Liver (tissue), 9 donors: ENCODE results near the gene COX6B1. TPM values are rescaled to one million over a fixed set of nuclear protein-coding genes. Genes with fewer than 3 reads are reported as not detected.

ENCODE experiments used
- DNase-seq: peaks from one replicate; pipeline ENCODE4 v3.0.0-alpha.2; 2017; ENCODE audit warnings: low spot score
- H3K27ac ChIP-seq, 2 donors: one replicate each; pipeline ENCODE4 v1.7.0; 2013; ENCODE audit warnings: inconsistent platforms in 2 of 2, low read length in 2 of 2, control low read depth in 1 of 2, low read depth in 1 of 2, mild to moderate bottlenecking in 1 of 2
- H3K27me3 ChIP-seq, 4 donors: one replicate each; pipeline versions ENCODE4 v1.6.1 to v1.7.0; 2013; ENCODE audit warnings: low read length in 3 of 4, inconsistent platforms in 1 of 4, mild to moderate bottlenecking in 1 of 4, moderate library complexity in 1 of 4; ENCODE audit not compliant: control insufficient read depth in 4 of 4, insufficient read depth in 4 of 4
- H3K36me3 ChIP-seq, 4 donors: one replicate each; pipeline versions ENCODE4 v1.6.1 to v1.7.0; 2013; ENCODE audit warnings: low read length in 3 of 4, mild to moderate bottlenecking in 3 of 4, low read depth in 1 of 4, moderate library complexity in 1 of 4; ENCODE audit not compliant: control insufficient read depth in 4 of 4, insufficient read depth in 3 of 4
- H3K4me1 ChIP-seq, 4 donors: one replicate each; pipeline versions ENCODE4 v1.6.1 to v1.7.0; 2013; ENCODE audit warnings: low read length in 3 of 4, mild to moderate bottlenecking in 3 of 4, moderate library complexity in 1 of 4; ENCODE audit not compliant: control insufficient read depth in 4 of 4, insufficient read depth in 4 of 4
- H3K4me3 ChIP-seq, 3 donors: one replicate each; pipeline versions ENCODE4 v1.6.1 to v1.7.0; 2013; ENCODE audit warnings: low read length in 3 of 3, control low read depth in 1 of 3, low read depth in 1 of 3, mild to moderate bottlenecking in 1 of 3
- H3K9ac ChIP-seq, 2 donors: one replicate each; pipeline ENCODE4 v1.7.0; 2013; ENCODE audit warnings: low read length in 2 of 2, mild to moderate bottlenecking in 2 of 2, moderate library complexity in 2 of 2, control low read depth in 1 of 2, low read depth in 1 of 2
- H3K9me3 ChIP-seq, 4 donors: one replicate each; pipeline versions ENCODE4 v1.6.1 to v1.7.0; 2013; ENCODE audit warnings: low read length in 3 of 4; ENCODE audit not compliant: control insufficient read depth in 4 of 4
- FOXA1 ChIP-seq: IDR thresholded peaks from 2 replicates; pipeline ENCODE4 v1.6.1; 2016; ENCODE audit warnings: antibody characterized with exemption
- FOXA2 ChIP-seq: IDR thresholded peaks from 2 replicates; pipeline ENCODE4 v1.6.1; 2016; ENCODE audit warnings: antibody characterized with exemption
- HNF4A ChIP-seq, 2 donors: conservative IDR thresholded peaks; 2 replicates each; pipeline ENCODE4 v1.6.1; 2016; ENCODE audit warnings: antibody characterized with exemption in 2 of 2, mild to moderate bottlenecking in 2 of 2
- HNF4G ChIP-seq: IDR thresholded peaks from 2 replicates; pipeline ENCODE4 v1.6.1; 2016; ENCODE audit warnings: antibody characterized with exemption
- JUND ChIP-seq, 2 donors: IDR thresholded peaks; 2 replicates each; pipeline ENCODE4 v1.6.1; 2016; ENCODE audit warnings: antibody characterized with exemption in 2 of 2
- RAD21 ChIP-seq, 2 donors: IDR thresholded peaks; 2 replicates each; pipeline ENCODE4 v1.6.1; 2016; ENCODE audit warnings: antibody characterized with exemption in 2 of 2, mild to moderate bottlenecking in 2 of 2
- RXRA ChIP-seq, 2 donors: IDR thresholded peaks; 2 replicates each; pipeline ENCODE4 v1.6.1; 2017 to 2018; ENCODE audit warnings: antibody characterized with exemption in 2 of 2, mild to moderate bottlenecking in 1 of 2
- SP1 ChIP-seq: IDR thresholded peaks from 2 replicates; pipeline ENCODE4 v1.6.1; 2018; ENCODE audit warnings: antibody characterized with exemption, mild to moderate bottlenecking
- TAF1 ChIP-seq: conservative IDR thresholded peaks from 2 replicates; pipeline ENCODE4 v1.6.1; 2016; ENCODE audit warnings: antibody characterized with exemption, mild to moderate bottlenecking
- YY1 ChIP-seq: IDR thresholded peaks from 2 replicates; pipeline ENCODE4 v1.6.1; 2016; ENCODE audit warnings: antibody characterized with exemption, mild to moderate bottlenecking
- WGBS: extraction: QIAGEN DNeasy Blood & Tissue Kit; methylation state at CpG from one replicate; pipeline ENCODE4 v1.1.7; 2013; 5-methylcytosine and 5-hydroxymethylcytosine counted together
- polyA plus RNA-seq, 2 donors: library from polyadenylated mRNA; stranded (reverse) in 1 of 2; unstranded in 1 of 2; fragments of 200-250 nt in 1 of 2; fragments of >200 nt in 1 of 2; fragmentation: Nextera tagmentation in 1 of 2; extraction: Ambion mirVana in 1 of 2; gene quantifications; one replicate each; pipeline versions ENCODE4 v1.2.1 to v1.2.3, GENCODE V29; 2013 to 2015
- total RNA-seq, 2 donors: library from RNA; depleted of rRNA; stranded (reverse); fragments of >200 nt; gene quantifications; one replicate each; pipeline ENCODE4 v1.2.3, GENCODE V29; 2014
- TF ChIP-seq, protein P1 (sequence below): IDR thresholded peaks from 2 replicates; pipeline ENCODE4 v1.6.1; 2016; ENCODE audit warnings: antibody characterized with exemption
- TF ChIP-seq, protein P2 (sequence below): IDR thresholded peaks from 2 replicates; pipeline ENCODE4 v1.6.1; 2016; ENCODE audit warnings: antibody characterized with exemption
- TF ChIP-seq, protein P3 (sequence below): IDR thresholded peaks from 2 replicates; pipeline ENCODE4 v1.6.1; 2016; ENCODE audit warnings: antibody characterized with exemption, mild to moderate bottlenecking
- TF ChIP-seq, protein P4 (sequence below): IDR thresholded peaks from 2 replicates; pipeline ENCODE4 v1.6.1; 2016; ENCODE audit warnings: antibody characterized with exemption
- TF ChIP-seq, protein P5 (sequence below): fragments of 150-350 bp; IDR thresholded peaks from 2 replicates; pipeline ENCODE4 v1.5.1; 2017; ENCODE audit warnings: improper control_type of control experiment, low read depth, low read length; ENCODE audit not compliant: missing input control
- donor health status: healthy.
- donor health status: healthy.
- donor health status: healthy.
- donor health status: healthy.
- donor health status: healthy.

COX6B1 gene
- total and polyA plus RNA-seq, 4 donors = 139 to 518 (median 321) TPM

DNA sequence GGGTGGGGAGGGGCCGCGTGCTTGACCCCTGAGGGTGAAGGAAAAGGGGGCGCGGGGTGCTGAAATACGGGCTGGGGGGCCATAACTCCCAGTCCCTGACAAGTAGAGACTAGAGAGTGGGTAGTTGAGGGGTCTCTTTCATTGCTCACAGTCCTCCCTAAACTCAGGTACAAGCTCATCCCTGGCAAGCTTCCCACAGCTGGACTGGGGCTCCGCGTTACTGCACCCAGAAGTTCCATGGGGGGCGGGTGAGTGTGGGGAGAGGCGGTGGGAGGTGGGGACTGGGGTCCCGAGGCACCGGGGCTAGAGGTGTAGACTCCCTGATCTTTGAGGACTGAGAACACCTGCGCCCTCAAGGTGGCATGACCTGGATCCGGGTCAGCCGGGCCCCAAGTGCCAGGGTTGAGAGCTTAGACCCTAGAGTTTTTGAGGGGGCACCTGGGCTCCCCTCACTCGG, 5.3 kb upstream of the COX6B1 start:
- Histone ChIP-seq H3K4me1 (peaks cover 0 to 20% (median 11%) of the 10 kb centered on the region in 4 donors), H3K9me3 (no peaks in the 10 kb centered on the region), H3K27me3 (no peaks in the 10 kb centered on the region), H3K9ac (peak overlapping the region; percentile 47 to 55), H3K36me3 (peaks cover 0 to 3% (median under 1%) of the 10 kb centered on the region in 4 donors), H3K27ac (peak overlapping the region; percentile 92 to 93), H3K4me3 (peak overlapping the region in 2 of 3 donors; percentile 67 to 83)
- DNase-seq = no peak
- no peak for TF ChIP-seq SP1
- TF ChIP-seq, protein P1, sequence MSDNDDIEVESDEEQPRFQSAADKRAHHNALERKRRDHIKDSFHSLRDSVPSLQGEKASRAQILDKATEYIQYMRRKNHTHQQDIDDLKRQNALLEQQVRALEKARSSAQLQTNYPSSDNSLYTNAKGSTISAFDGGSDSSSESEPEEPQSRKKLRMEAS = no peak
- TF ChIP-seq, protein P2, sequence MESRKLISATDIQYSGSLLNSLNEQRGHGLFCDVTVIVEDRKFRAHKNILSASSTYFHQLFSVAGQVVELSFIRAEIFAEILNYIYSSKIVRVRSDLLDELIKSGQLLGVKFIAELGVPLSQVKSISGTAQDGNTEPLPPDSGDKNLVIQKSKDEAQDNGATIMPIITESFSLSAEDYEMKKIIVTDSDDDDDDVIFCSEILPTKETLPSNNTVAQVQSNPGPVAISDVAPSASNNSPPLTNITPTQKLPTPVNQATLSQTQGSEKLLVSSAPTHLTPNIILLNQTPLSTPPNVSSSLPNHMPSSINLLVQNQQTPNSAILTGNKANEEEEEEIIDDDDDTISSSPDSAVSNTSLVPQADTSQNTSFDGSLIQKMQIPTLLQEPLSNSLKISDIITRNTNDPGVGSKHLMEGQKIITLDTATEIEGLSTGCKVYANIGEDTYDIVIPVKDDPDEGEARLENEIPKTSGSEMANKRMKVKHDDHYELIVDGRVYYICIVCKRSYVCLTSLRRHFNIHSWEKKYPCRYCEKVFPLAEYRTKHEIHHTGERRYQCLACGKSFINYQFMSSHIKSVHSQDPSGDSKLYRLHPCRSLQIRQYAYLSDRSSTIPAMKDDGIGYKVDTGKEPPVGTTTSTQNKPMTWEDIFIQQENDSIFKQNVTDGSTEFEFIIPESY = no peak
- TF ChIP-seq RXRA (IDR thresholded peaks at IDR 0.05) = no peak
- TF ChIP-seq TAF1 = no peak
- no peak for TF ChIP-seq YY1
- no peak for TF ChIP-seq FOXA2
- TF ChIP-seq, protein P3, sequence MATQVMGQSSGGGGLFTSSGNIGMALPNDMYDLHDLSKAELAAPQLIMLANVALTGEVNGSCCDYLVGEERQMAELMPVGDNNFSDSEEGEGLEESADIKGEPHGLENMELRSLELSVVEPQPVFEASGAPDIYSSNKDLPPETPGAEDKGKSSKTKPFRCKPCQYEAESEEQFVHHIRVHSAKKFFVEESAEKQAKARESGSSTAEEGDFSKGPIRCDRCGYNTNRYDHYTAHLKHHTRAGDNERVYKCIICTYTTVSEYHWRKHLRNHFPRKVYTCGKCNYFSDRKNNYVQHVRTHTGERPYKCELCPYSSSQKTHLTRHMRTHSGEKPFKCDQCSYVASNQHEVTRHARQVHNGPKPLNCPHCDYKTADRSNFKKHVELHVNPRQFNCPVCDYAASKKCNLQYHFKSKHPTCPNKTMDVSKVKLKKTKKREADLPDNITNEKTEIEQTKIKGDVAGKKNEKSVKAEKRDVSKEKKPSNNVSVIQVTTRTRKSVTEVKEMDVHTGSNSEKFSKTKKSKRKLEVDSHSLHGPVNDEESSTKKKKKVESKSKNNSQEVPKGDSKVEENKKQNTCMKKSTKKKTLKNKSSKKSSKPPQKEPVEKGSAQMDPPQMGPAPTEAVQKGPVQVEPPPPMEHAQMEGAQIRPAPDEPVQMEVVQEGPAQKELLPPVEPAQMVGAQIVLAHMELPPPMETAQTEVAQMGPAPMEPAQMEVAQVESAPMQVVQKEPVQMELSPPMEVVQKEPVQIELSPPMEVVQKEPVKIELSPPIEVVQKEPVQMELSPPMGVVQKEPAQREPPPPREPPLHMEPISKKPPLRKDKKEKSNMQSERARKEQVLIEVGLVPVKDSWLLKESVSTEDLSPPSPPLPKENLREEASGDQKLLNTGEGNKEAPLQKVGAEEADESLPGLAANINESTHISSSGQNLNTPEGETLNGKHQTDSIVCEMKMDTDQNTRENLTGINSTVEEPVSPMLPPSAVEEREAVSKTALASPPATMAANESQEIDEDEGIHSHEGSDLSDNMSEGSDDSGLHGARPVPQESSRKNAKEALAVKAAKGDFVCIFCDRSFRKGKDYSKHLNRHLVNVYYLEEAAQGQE = no peak
- no peak for TF ChIP-seq HNF4G
- TF ChIP-seq JUND (IDR thresholded peaks at IDR 0.05) = no peak
- TF ChIP-seq, protein P4, sequence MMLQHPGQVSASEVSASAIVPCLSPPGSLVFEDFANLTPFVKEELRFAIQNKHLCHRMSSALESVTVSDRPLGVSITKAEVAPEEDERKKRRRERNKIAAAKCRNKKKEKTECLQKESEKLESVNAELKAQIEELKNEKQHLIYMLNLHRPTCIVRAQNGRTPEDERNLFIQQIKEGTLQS = no peak
- TF ChIP-seq HNF4A (conservative IDR thresholded peaks at IDR 0.05) = no peak
- TF ChIP-seq RAD21 (IDR thresholded peaks at IDR 0.05) = no peak
- no peak for TF ChIP-seq FOXA1
- TF ChIP-seq, protein P5, sequence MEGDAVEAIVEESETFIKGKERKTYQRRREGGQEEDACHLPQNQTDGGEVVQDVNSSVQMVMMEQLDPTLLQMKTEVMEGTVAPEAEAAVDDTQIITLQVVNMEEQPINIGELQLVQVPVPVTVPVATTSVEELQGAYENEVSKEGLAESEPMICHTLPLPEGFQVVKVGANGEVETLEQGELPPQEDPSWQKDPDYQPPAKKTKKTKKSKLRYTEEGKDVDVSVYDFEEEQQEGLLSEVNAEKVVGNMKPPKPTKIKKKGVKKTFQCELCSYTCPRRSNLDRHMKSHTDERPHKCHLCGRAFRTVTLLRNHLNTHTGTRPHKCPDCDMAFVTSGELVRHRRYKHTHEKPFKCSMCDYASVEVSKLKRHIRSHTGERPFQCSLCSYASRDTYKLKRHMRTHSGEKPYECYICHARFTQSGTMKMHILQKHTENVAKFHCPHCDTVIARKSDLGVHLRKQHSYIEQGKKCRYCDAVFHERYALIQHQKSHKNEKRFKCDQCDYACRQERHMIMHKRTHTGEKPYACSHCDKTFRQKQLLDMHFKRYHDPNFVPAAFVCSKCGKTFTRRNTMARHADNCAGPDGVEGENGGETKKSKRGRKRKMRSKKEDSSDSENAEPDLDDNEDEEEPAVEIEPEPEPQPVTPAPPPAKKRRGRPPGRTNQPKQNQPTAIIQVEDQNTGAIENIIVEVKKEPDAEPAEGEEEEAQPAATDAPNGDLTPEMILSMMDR = no peak
- WGBS = 50% methylated on average over 15 of the region's 15 CpGs
